ENCODE data around the gene HNRNPUL2.

- TF ChIP-seq CTCF (IDR thresholded peaks at IDR 0.05) (no peak), ZFX (IDR thresholded peaks at IDR 0.05; ENCODE audit: borderline replicate concordance) (no peak)
These were observed 5.6 kb upstream of the HNRNPUL2 start for GRCh38 chr11:62732830-62733229.
